Keratinocyte (primary cell): ENCODE results near the gene SLC25A11.

Experiments used
- EZH2 ChIP-seq: IDR thresholded peaks from one replicate; pipeline ENCODE4 v1.6.1; 2012; ENCODE audit warnings: inconsistent platforms, mild to moderate bottlenecking, low read length, moderate library complexity
- TF ChIP-seq, protein P1 (sequence below), 3 experiments: IDR thresholded peaks in 1 of 3; conservative IDR thresholded peaks in 1 of 3; optimal IDR thresholded peaks in 1 of 3; 2 replicates in 2 of 3; 3 replicates in 1 of 3; pipeline versions ENCODE3 to v1.5.1; 2011; ENCODE audit warnings: low read length in 3 of 3, mild to moderate bottlenecking in 3 of 3, moderate library complexity in 2 of 3, control low read depth in 1 of 3, inconsistent platforms in 1 of 3; ENCODE audit not compliant: insufficient read depth in 2 of 3; ENCODE audit errors: extremely low read depth in 1 of 3

DNA sequence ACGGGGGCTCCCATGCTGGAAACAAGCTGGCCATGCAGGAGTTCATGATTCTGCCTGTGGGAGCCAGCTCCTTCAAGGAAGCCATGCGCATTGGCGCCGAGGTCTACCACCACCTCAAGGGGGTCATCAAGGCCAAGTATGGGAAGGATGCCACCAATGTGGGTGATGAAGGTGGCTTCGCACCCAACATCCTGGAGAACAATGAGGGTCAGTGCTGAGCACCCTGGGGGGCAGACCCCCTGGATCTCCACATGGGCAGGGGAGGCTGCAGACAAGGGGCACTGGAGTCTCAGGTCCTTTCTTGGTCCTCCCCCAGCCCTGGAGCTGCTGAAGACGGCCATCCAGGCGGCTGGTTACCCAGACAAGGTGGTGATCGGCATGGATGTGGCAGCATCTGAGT, 15.2 kb upstream of the SLC25A11 start:
- TF ChIP-seq, protein P1, sequence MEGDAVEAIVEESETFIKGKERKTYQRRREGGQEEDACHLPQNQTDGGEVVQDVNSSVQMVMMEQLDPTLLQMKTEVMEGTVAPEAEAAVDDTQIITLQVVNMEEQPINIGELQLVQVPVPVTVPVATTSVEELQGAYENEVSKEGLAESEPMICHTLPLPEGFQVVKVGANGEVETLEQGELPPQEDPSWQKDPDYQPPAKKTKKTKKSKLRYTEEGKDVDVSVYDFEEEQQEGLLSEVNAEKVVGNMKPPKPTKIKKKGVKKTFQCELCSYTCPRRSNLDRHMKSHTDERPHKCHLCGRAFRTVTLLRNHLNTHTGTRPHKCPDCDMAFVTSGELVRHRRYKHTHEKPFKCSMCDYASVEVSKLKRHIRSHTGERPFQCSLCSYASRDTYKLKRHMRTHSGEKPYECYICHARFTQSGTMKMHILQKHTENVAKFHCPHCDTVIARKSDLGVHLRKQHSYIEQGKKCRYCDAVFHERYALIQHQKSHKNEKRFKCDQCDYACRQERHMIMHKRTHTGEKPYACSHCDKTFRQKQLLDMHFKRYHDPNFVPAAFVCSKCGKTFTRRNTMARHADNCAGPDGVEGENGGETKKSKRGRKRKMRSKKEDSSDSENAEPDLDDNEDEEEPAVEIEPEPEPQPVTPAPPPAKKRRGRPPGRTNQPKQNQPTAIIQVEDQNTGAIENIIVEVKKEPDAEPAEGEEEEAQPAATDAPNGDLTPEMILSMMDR (optimal IDR thresholded peaks at IDR 0.05 in 1 of 3, IDR thresholded peaks at IDR 0.05 in 1 of 3, conservative IDR thresholded peaks at IDR 0.05 in 1 of 3; ENCODE audit: extremely low read depth in 1 of 3, insufficient read depth in 2 of 3, low read length in 3 of 3): no peak
- no peak for TF ChIP-seq EZH2
